Mesendoderm (in vitro differentiated cells): Measurements from ENCODE around the gene KLK4.

Experiments used
- DNase-seq: peaks from one replicate; pipeline ENCODE4 v3.0.0; 2013
- H2AK5ac ChIP-seq: 2 replicates; pipeline ENCODE4 v1.6.1; 2013; ENCODE audit warnings: low read length, inconsistent platforms
- H2BK120ac ChIP-seq: 2 replicates; pipeline ENCODE4 v1.6.1; 2013; ENCODE audit warnings: low read depth, mild to moderate bottlenecking, low read length, moderate library complexity, mixed read lengths
- H2BK15ac ChIP-seq: replicated peaks from 2 replicates; pipeline ENCODE4 v1.6.1; 2013; ENCODE audit warnings: low read depth, mild to moderate bottlenecking, moderate library complexity
- H2BK5ac ChIP-seq: 2 replicates; pipeline ENCODE4 v1.6.1; 2013; ENCODE audit warnings: low read length, inconsistent platforms
- H3K18ac ChIP-seq: 2 replicates; pipeline ENCODE4 v1.6.1; 2013; ENCODE audit warnings: mild to moderate bottlenecking, low read length, mixed read lengths
- H3K23ac ChIP-seq: one replicate; pipeline ENCODE4 v1.6.1; 2013; ENCODE audit warnings: low read length
- H3K27ac ChIP-seq: 2 replicates; pipeline ENCODE4 v1.5.1; 2013; ENCODE audit warnings: low read depth, mild to moderate bottlenecking, inconsistent platforms, low read length, moderate library complexity
- H3K27me3 ChIP-seq: 2 replicates; pipeline ENCODE4 v1.6.1; 2013; ENCODE audit warnings: low read length, control low read depth, mild to moderate bottlenecking, inconsistent platforms; ENCODE audit not compliant: insufficient read depth, poor library complexity
- H3K36me3 ChIP-seq: 2 replicates; pipeline ENCODE4 v1.6.1; 2013; ENCODE audit warnings: low read length, inconsistent platforms; ENCODE audit not compliant: control insufficient read depth, insufficient read depth
- H3K4ac ChIP-seq: one replicate; pipeline ENCODE4 v1.6.1; 2013; ENCODE audit warnings: low read depth, mild to moderate bottlenecking, low read length, moderate library complexity
- H3K4me1 ChIP-seq: 2 replicates; pipeline ENCODE4 v1.6.1; 2013; ENCODE audit warnings: low read depth, low read length, inconsistent platforms; ENCODE audit not compliant: control insufficient read depth
- H3K4me2 ChIP-seq: 2 replicates; pipeline ENCODE4 v1.6.1; 2013; ENCODE audit warnings: low read length
- H3K4me3 ChIP-seq: 2 replicates; pipeline ENCODE4 v1.5.1; 2013; ENCODE audit warnings: mild to moderate bottlenecking, low read length
- H3K56ac ChIP-seq: one replicate; pipeline ENCODE4 v1.6.1; 2013; ENCODE audit warnings: low read length
- H3K79me1 ChIP-seq: 2 replicates; pipeline ENCODE4 v1.6.1; 2013; ENCODE audit warnings: low read length, inconsistent platforms
- H3K79me2 ChIP-seq: 2 replicates; pipeline ENCODE4 v1.6.1; 2013; ENCODE audit warnings: mild to moderate bottlenecking, low read length; ENCODE audit not compliant: control insufficient read depth, insufficient read depth
- H3K9ac ChIP-seq: 2 replicates; pipeline ENCODE4 v1.6.1; 2013; ENCODE audit warnings: low read length, inconsistent platforms
- H4K5ac ChIP-seq: one replicate; pipeline ENCODE4 v1.6.1; 2013; ENCODE audit warnings: low read length
- H4K8ac ChIP-seq: one replicate; pipeline ENCODE4 v1.6.1; 2013; ENCODE audit warnings: low read depth, mild to moderate bottlenecking, control low read depth, low read length, moderate library complexity
- WGBS: extraction: QIAGEN DNeasy Blood & Tissue Kit; methylation state at CpG from one replicate; pipeline ENCODE4 v1.1.7; 2013; ENCODE audit warnings: low lambda C conversion rate, missing lambda C conversion rate; ENCODE audit not compliant: insufficient coverage; ENCODE audit errors: extremely low coverage; 5-methylcytosine and 5-hydroxymethylcytosine counted together

KLK4 gene

DNA sequence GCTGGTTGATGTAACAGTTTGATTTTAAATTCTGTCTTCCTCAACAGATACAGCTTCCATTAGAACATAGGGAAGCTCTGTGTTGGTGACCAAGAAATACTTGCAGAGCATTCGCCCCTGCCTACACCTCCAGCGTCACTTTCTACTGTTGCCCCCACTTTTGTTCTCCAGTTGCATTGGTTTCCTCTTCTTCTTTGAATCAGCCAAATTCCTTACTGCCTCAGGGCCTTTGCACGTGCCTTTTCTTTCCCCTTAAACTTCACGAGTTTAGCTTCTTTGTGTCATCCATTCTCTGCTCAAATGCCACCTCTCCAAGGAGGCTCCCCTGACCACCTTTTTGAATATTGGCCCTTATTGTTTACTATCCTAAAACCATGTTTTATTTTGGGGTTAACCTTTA, 35.9 kb upstream of the KLK4 start:
- Histone ChIP-seq H3K79me2 (no peaks in the 10 kb centered on the region), H3K4me3 (no peak overlapping the region), H2BK5ac (no peak overlapping the region)

GRCh38 chr19:50944795-50945194, 33.6 kb upstream of the KLK4 start:
- no peak overlapping the region for H3K56ac ChIP-seq
- H3K27ac ChIP-seq = no peak overlapping the region
- no peak overlapping the region for H4K8ac ChIP-seq
- no peak overlapping the region for H2BK15ac ChIP-seq
- no peak overlapping the region for H3K4me3 ChIP-seq
- H3K9ac ChIP-seq = no peak overlapping the region
- no peaks in the 10 kb centered on the region for H3K27me3 ChIP-seq
- H3K79me2 ChIP-seq = no peaks in the 10 kb centered on the region
- no peak overlapping the region for H2AK5ac ChIP-seq
- no peak overlapping the region for H2BK5ac ChIP-seq
- H3K18ac ChIP-seq = no peak overlapping the region
- no peak overlapping the region for H2BK120ac ChIP-seq
- H3K4ac ChIP-seq = no peak overlapping the region
- no peaks in the 10 kb centered on the region for H3K79me1 ChIP-seq
- no peak overlapping the region for H4K5ac ChIP-seq
- no peaks in the 10 kb centered on the region for H3K36me3 ChIP-seq
- no peak overlapping the region for H3K23ac ChIP-seq
- H3K4me2 ChIP-seq = no peak overlapping the region
- WGBS = no CpG with 5 or more reads among the region's 4 CpGs
- no peak for DNase-seq
- H3K4me1 ChIP-seq = no peaks in the 10 kb centered on the region

More for the DNA sequence above, 35.9 kb upstream of the KLK4 start:
- Histone ChIP-seq H2BK120ac (no peak overlapping the region), H3K27ac (no peak overlapping the region), H3K9ac (no peak overlapping the region), H3K4me1 (no peaks in the 10 kb centered on the region), H2AK5ac (no peak overlapping the region), H4K5ac (no peak overlapping the region), H3K4ac (no peak overlapping the region), H3K18ac (no peak overlapping the region), H2BK15ac (no peak overlapping the region), H3K36me3 (no peaks in the 10 kb centered on the region), H4K8ac (no peak overlapping the region), H3K27me3 (no peaks in the 10 kb centered on the region), H3K79me1 (no peaks in the 10 kb centered on the region), H3K56ac (no peak overlapping the region), H3K4me2 (no peak overlapping the region), H3K23ac (no peak overlapping the region)
- no peak for DNase-seq
- no CpG with 5 or more reads among the region's 4 CpGs for WGBS

DNA sequence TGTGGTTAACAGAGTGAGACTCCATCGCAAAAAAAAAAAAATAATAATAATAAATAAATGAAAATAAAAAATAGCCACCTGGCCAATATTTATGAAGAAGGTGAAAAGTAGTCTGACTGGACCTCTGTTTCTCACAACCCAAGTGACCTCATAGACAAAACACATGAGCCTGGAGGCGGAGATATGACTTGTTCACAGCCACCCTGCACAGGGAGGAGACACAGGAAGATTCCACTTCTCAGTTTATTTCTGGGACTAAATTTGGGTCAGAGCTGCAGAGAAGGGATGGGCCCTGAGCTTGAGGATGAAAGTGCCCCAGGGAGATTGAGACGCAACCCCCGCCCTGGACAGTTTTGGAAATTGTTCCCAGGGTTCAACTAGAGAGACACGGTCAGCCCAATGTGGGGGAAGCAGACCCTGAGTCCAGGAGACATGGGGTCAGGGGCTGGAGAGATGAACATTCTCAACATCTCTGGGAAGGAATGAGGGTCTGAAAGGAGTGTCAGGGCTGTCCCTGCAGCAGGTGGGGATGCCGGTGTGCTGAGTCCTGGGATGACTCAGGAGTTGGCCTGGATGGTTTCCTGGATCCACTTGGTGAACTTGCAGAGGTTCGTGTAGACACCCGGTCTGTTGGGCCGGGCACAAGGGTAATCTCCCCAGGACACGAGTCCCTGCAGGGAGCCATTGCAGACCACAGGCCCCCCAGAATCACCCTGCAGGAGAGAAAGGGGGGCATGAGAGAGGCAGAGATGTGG, 32.1 kb upstream of the KLK4 start:
- Histone ChIP-seq H4K5ac (no peak overlapping the region), H3K4ac (no peak overlapping the region), H3K4me1 (no peaks in the 10 kb centered on the region), H3K4me3 (no peak overlapping the region), H3K23ac (no peak overlapping the region), H3K4me2 (no peak overlapping the region), H3K56ac (no peak overlapping the region), H3K79me1 (no peaks in the 10 kb centered on the region), H3K36me3 (no peaks in the 10 kb centered on the region), H2AK5ac (no peak overlapping the region), H3K79me2 (no peaks in the 10 kb centered on the region), H2BK120ac (no peak overlapping the region), H3K9ac (no peak overlapping the region), H2BK15ac (no peak overlapping the region), H2BK5ac (no peak overlapping the region), H3K27ac (no peak overlapping the region), H4K8ac (no peak overlapping the region), H3K18ac (no peak overlapping the region), H3K27me3 (no peaks in the 10 kb centered on the region)
- WGBS = no CpG with 5 or more reads among the region's 10 CpGs
- no peak for DNase-seq

GRCh38 chr19:50939596-50939995, 28.4 kb upstream of the KLK4 start:
- no peak overlapping the region for H3K27ac ChIP-seq
- DNase-seq = no peak
- WGBS = no CpG with 5 or more reads among the region's 2 CpGs
- H3K36me3 ChIP-seq = no peaks in the 10 kb centered on the region
- H4K5ac ChIP-seq = no peak overlapping the region
- H2AK5ac ChIP-seq = no peak overlapping the region
- no peak overlapping the region for H2BK120ac ChIP-seq
- H3K18ac ChIP-seq = no peak overlapping the region
- no peaks in the 10 kb centered on the region for H3K4me1 ChIP-seq
- no peaks in the 10 kb centered on the region for H3K27me3 ChIP-seq
- no peak overlapping the region for H3K56ac ChIP-seq
- H2BK5ac ChIP-seq = no peak overlapping the region
- H3K4me3 ChIP-seq = no peak overlapping the region
- no peak overlapping the region for H3K4ac ChIP-seq
- no peaks in the 10 kb centered on the region for H3K79me1 ChIP-seq
- no peak overlapping the region for H3K23ac ChIP-seq
- no peak overlapping the region for H4K8ac ChIP-seq
- H3K4me2 ChIP-seq = no peak overlapping the region
- no peaks in the 10 kb centered on the region for H3K79me2 ChIP-seq
- H3K9ac ChIP-seq = no peak overlapping the region
- no peak overlapping the region for H2BK15ac ChIP-seq

GRCh38 chr19:50933640-50934039, 22.4 kb upstream of the KLK4 start:
- Histone ChIP-seq H3K4me1 (no peaks in the 10 kb centered on the region), H3K79me1 (no peaks in the 10 kb centered on the region), H3K4ac (no peak overlapping the region), H2BK120ac (no peak overlapping the region), H3K9ac (no peak overlapping the region), H3K56ac (no peak overlapping the region), H2BK5ac (no peak overlapping the region), H3K18ac (no peak overlapping the region), H3K27me3 (no peaks in the 10 kb centered on the region), H3K23ac (no peak overlapping the region), H2BK15ac (no peak overlapping the region), H3K4me2 (no peak overlapping the region), H3K36me3 (no peaks in the 10 kb centered on the region), H2AK5ac (no peak overlapping the region), H3K4me3 (no peak overlapping the region), H3K27ac (no peak overlapping the region), H4K5ac (no peak overlapping the region), H4K8ac (no peak overlapping the region), H3K79me2 (no peaks in the 10 kb centered on the region)
- no peak for DNase-seq
- no CpG with 5 or more reads among the region's 8 CpGs for WGBS

- no peak overlapping the region for H3K4me2 ChIP-seq
- H3K4me1 ChIP-seq = no peaks in the 10 kb centered on the region
- no peaks in the 10 kb centered on the region for H3K79me1 ChIP-seq
- H3K27ac ChIP-seq = no peak overlapping the region
- H3K27me3 ChIP-seq = no peaks in the 10 kb centered on the region
- H3K79me2 ChIP-seq = no peaks in the 10 kb centered on the region
- no peak overlapping the region for H3K56ac ChIP-seq
- H2BK5ac ChIP-seq = no peak overlapping the region
- no peak overlapping the region for H2BK120ac ChIP-seq
- no peaks in the 10 kb centered on the region for H3K36me3 ChIP-seq
- no peak overlapping the region for H3K18ac ChIP-seq
- H4K8ac ChIP-seq = no peak overlapping the region
- H3K4ac ChIP-seq = no peak overlapping the region
- no CpG with 5 or more reads among the region's 4 CpGs for WGBS
- DNase-seq = no peak
- H4K5ac ChIP-seq = no peak overlapping the region
- H3K4me3 ChIP-seq = no peak overlapping the region
- H2AK5ac ChIP-seq = no peak overlapping the region
- H3K9ac ChIP-seq = no peak overlapping the region
- no peak overlapping the region for H2BK15ac ChIP-seq
- H3K23ac ChIP-seq = no peak overlapping the region
Observed at GRCh38 chr19:50932690-50933083, 21.5 kb upstream of the KLK4 start.
